B cell (primary cell): Measurements from ENCODE around the gene PLCXD3. TPM values are rescaled to one million over a fixed set of nuclear protein-coding genes. Genes with fewer than 3 reads are reported as not detected.

Experiments
- ATAC-seq: fragments of 200-7000 bp; cut with Tn5 transposase; one replicate; pipeline ENCODE4 v1.10.0; 2021; ENCODE audit warnings: low read depth, mild to moderate bottlenecking, moderate number of reproducible peaks, moderate library complexity
- CTCF ChIA-PET: fragments of 350-600 bp; sonication (Branson Sonifier 250); formaldehyde crosslinking; loops from one replicate; lab custom pipeline; 2021; ENCODE audit warnings: antibody characterized with exemption, inconsistent platforms; lab: Charles Lee
- POLR2A ChIA-PET: fragments of 350-600 bp; sonication (Branson Sonifier 250); formaldehyde crosslinking; loops from one replicate; lab custom pipeline; 2021; ENCODE audit warnings: antibody characterized with exemption; lab: Charles Lee
- DNase-seq: peaks from one replicate; pipeline ENCODE4 v3.0.0; 2013
- H2AFZ ChIP-seq: 2 replicates; pipeline ENCODE4 v1.6.1; 2012; ENCODE audit warnings: mild to moderate bottlenecking, low read depth, low read length; ENCODE audit not compliant: insufficient read depth, poor library complexity, severe bottlenecking
- H3K27ac ChIP-seq, 2 donors: 1 replicate in 1 of 2; 2 replicates in 1 of 2; pipeline ENCODE4 v1.5.1; 2012 to 2013; ENCODE audit warnings: low read length in 2 of 2, mild to moderate bottlenecking in 2 of 2, moderate library complexity in 1 of 2
- H3K27me3 ChIP-seq, 4 experiments: fragments of 200-600 bp in 1 of 4; sonication (generic) in 1 of 4; replicated peaks in 1 of 4; 1 replicate in 2 of 4; 2 replicates in 2 of 4; pipeline versions ENCODE4 v1.6.1 to v1.7.0; 2013 to 2016; ENCODE audit warnings: low read length in 3 of 4, mild to moderate bottlenecking in 2 of 4, mixed read lengths in 1 of 4, moderate library complexity in 1 of 4; ENCODE audit not compliant: insufficient read depth in 4 of 4, control insufficient read depth in 3 of 4; ENCODE audit errors: control extremely low read depth in 1 of 4
- H3K36me3 ChIP-seq, 2 experiments: replicated peaks in 1 of 2; 1 replicate in 1 of 2; 2 replicates in 1 of 2; pipeline versions ENCODE4 v1.6.1 to v1.7.1; 2013; ENCODE audit warnings: low read length in 1 of 2; ENCODE audit not compliant: insufficient read depth in 2 of 2, control insufficient read depth in 1 of 2; ENCODE audit errors: control extremely low read depth in 1 of 2, extremely low read depth in 1 of 2
- H3K4me1 ChIP-seq, 2 donors: fragments of 200-600 bp in 1 of 2; sonication (generic) in 1 of 2; 1 replicate in 1 of 2; 2 replicates in 1 of 2; pipeline versions ENCODE4 v1.5.1 to v1.6.1; 2013 to 2017; ENCODE audit warnings: low read length in 2 of 2; ENCODE audit not compliant: control insufficient read depth in 2 of 2, insufficient read depth in 2 of 2
- H3K4me2 ChIP-seq: replicated peaks from 2 replicates; pipeline ENCODE3; 2012; ENCODE audit warnings: mild to moderate bottlenecking, low read depth, low read length; ENCODE audit not compliant: poor library complexity, severe bottlenecking
- H3K4me3 ChIP-seq, 5 experiments: fragments of 200-600 bp in 1 of 5; sonication (generic) in 1 of 5; 1 replicate in 3 of 5; 2 replicates in 2 of 5; pipeline versions ENCODE4 v1.5.1 to v1.7.0; 2011 to 2016; ENCODE audit warnings: low read length in 4 of 5, mild to moderate bottlenecking in 4 of 5, low read depth in 2 of 5, control low read depth in 1 of 5, moderate library complexity in 1 of 5; ENCODE audit not compliant: insufficient read depth in 1 of 5; ENCODE audit errors: control extremely low read depth in 1 of 5, extremely low read depth in 1 of 5
- H3K79me2 ChIP-seq: fragments of 200-600 bp; sonication (generic); one replicate; pipeline ENCODE4 v1.6.0; 2016; ENCODE audit warnings: low read length; ENCODE audit not compliant: control insufficient read depth, insufficient read depth
- H3K9ac ChIP-seq: fragments of 200-600 bp; sonication (generic); 2 replicates; pipeline ENCODE4 v1.6.1; 2017; ENCODE audit warnings: mild to moderate bottlenecking, low read length, moderate library complexity
- H3K9me3 ChIP-seq, 3 donors: one replicate each; pipeline versions ENCODE4 v1.6.1 to v1.7.1; 2013; ENCODE audit warnings: low read length in 2 of 3; ENCODE audit not compliant: control insufficient read depth in 2 of 3, insufficient read depth in 1 of 3; ENCODE audit errors: control extremely low read depth in 1 of 3
- H4K20me1 ChIP-seq: 2 replicates; pipeline ENCODE4 v1.6.0; 2012; ENCODE audit warnings: mild to moderate bottlenecking, low read length; ENCODE audit not compliant: insufficient read depth, control insufficient read depth, poor library complexity, severe bottlenecking
- H3K27ac Mint-ChIP-seq: one replicate; pipeline ENCODE4 v1.8.0; 2021; ENCODE audit warnings: mixed read lengths
- H3K27me3 Mint-ChIP-seq: one replicate; pipeline ENCODE4 v1.8.0; 2021; ENCODE audit warnings: mixed read lengths
- H3K4me1 Mint-ChIP-seq: one replicate; pipeline ENCODE4 v1.8.0; 2021; ENCODE audit warnings: mixed read lengths
- H3K4me3 Mint-ChIP-seq: one replicate; pipeline ENCODE4 v1.8.0; 2021; ENCODE audit warnings: mixed read lengths
- H3K9me3 Mint-ChIP-seq: one replicate; pipeline ENCODE4 v1.8.0; 2022; ENCODE audit warnings: mixed read lengths; ENCODE audit not compliant: insufficient read depth
- EZH2 ChIP-seq: IDR thresholded peaks from 2 replicates; pipeline ENCODE4 v1.6.1; 2012; ENCODE audit warnings: borderline replicate concordance, low read depth, mild to moderate bottlenecking, moderate library complexity, low read length; ENCODE audit not compliant: insufficient read depth, poor library complexity, severe bottlenecking
- intact Hi-C: fragments of 100-400 bp; cut with micrococcal nuclease; formaldehyde crosslinking; loops from one replicate; pipeline ENCODE4 v1.10.0; 2022
- polyA plus RNA-seq: library from polyadenylated mRNA; depleted of rRNA; stranded (reverse); fragments of >200 nt; gene quantifications from 2 replicates; pipeline ENCODE4 v1.2.3, GENCODE V29; 2012
- total RNA-seq, 2 donors: library from RNA; stranded (reverse); fragments of 120-200 nt in 1 of 2; gene quantifications; 1 replicate in 1 of 2; 2 replicates in 1 of 2; pipeline versions ENCODE4 v1.2.3 to v1.2.4, GENCODE V29; 2013 to 2022
- TF ChIP-seq, protein P1 (sequence below): fragments of 200-600 bp; IDR thresholded peaks from one replicate; pipeline ENCODE4 v1.8.0; 2022; ENCODE audit warnings: antibody characterized with exemption, mild to moderate bottlenecking

The PLCXD3 gene
- total and polyA plus RNA-seq, 2 donors (not counting 1 experiment from before 2014, with no cell fraction given) = not detected

DNA sequence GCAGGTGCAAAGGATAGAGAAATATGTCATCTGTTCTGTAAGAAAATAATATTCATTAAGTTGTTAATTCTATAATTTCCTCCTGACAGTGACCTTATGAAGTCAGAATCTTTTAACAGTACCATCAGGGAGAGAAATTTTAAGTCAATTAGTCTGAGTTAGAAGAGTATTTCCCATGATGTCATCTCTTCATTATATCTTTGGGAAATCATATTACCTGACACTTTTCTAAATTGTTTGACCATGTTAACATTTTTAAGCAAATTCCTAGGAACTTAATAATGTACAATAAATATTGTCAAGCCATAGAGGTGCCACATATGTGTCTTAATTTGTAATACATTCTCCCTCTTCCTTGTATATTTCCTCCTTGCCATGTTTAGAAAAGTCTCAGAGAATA is 172.7 kb downstream of the PLCXD3 start:
- no peak overlapping the region for H2AFZ ChIP-seq
- H3K4me3 ChIP-seq = no peak overlapping the region
- H3K27me3 ChIP-seq = no peaks in the 10 kb centered on the region
- Mint-ChIP-seq H3K9me3 (no peaks in the 10 kb centered on the region), H3K27me3 (no peaks in the 10 kb centered on the region), H3K4me3 (no peak overlapping the region), H3K4me1 (no peaks in the 10 kb centered on the region), H3K27ac (no peak overlapping the region)
- H3K9ac ChIP-seq = no peak overlapping the region
- no peaks in the 10 kb centered on the region for H3K79me2 ChIP-seq
- no peak for ATAC-seq
- no peaks in the 10 kb centered on the region for H4K20me1 ChIP-seq
- no peaks in the 10 kb centered on the region for H3K4me1 ChIP-seq
- H3K9me3 ChIP-seq = no peaks in the 10 kb centered on the region
- CTCF ChIA-PET = no interaction called here
- no peaks in the 10 kb centered on the region for H3K36me3 ChIP-seq
- POLR2A ChIA-PET = no interaction called here
- no peak overlapping the region for H3K4me2 ChIP-seq
- DNase-seq = no peak
- TF ChIP-seq, protein P1, sequence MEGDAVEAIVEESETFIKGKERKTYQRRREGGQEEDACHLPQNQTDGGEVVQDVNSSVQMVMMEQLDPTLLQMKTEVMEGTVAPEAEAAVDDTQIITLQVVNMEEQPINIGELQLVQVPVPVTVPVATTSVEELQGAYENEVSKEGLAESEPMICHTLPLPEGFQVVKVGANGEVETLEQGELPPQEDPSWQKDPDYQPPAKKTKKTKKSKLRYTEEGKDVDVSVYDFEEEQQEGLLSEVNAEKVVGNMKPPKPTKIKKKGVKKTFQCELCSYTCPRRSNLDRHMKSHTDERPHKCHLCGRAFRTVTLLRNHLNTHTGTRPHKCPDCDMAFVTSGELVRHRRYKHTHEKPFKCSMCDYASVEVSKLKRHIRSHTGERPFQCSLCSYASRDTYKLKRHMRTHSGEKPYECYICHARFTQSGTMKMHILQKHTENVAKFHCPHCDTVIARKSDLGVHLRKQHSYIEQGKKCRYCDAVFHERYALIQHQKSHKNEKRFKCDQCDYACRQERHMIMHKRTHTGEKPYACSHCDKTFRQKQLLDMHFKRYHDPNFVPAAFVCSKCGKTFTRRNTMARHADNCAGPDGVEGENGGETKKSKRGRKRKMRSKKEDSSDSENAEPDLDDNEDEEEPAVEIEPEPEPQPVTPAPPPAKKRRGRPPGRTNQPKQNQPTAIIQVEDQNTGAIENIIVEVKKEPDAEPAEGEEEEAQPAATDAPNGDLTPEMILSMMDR = no peak
- TF ChIP-seq EZH2 = no peak
- no peak overlapping the region for H3K27ac ChIP-seq
- intact Hi-C loops = no loop called here

DNA sequence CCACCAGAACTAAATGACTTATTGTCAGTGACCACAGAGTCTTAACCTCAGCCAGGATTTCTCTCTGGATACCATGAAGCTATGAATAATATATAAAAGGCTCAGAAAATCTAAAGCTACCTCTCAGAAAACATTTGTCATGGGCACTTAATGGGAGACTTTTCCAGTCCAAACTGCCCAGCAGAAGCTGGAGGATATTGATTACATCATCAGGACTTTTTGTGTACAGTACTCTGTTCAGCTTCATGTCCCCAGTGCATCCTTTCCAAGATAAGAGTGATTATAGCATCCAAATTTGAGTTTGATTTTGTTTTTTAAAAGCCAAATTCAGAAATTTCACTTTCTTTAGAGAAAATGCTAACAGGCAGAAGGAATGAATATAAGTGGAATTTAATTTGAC is 173.2 kb downstream of the PLCXD3 start:
- Mint-ChIP-seq H3K27ac (no peak overlapping the region), H3K4me1 (no peaks in the 10 kb centered on the region), H3K4me3 (no peak overlapping the region), H3K9me3 (no peaks in the 10 kb centered on the region), H3K27me3 (no peaks in the 10 kb centered on the region)
- no peaks in the 10 kb centered on the region for H3K27me3 ChIP-seq
- H3K4me3 ChIP-seq = no peak overlapping the region
- no peak for ATAC-seq
- H3K9ac ChIP-seq = no peak overlapping the region
- no peaks in the 10 kb centered on the region for H4K20me1 ChIP-seq
- ChIA-PET CTCF (no interaction called here), POLR2A (no interaction called here)
- no peaks in the 10 kb centered on the region for H3K9me3 ChIP-seq
- no peaks in the 10 kb centered on the region for H3K4me1 ChIP-seq
- intact Hi-C loops = no loop called here
- no peaks in the 10 kb centered on the region for H3K36me3 ChIP-seq
- no peak overlapping the region for H2AFZ ChIP-seq
- no peak overlapping the region for H3K27ac ChIP-seq
- DNase-seq = no peak
- H3K4me2 ChIP-seq = no peak overlapping the region
- no peak for TF ChIP-seq EZH2
- TF ChIP-seq, protein P1 = no peak
- H3K79me2 ChIP-seq = no peaks in the 10 kb centered on the region
